AG04449 (cell line): ENCODE measurements around the gene CPTP.

Experiments
- CTCF ChIA-PET: fragments of 350-600 bp; formaldehyde crosslinking; extraction: SDS; loops from one replicate; lab custom pipeline; 2021; ENCODE audit warnings: antibody characterized with exemption; lab: Yijun Ruan, JAX
- POLR2A ChIA-PET: fragments of 400-600, 350-600 bp; formaldehyde crosslinking; extraction: SDS; loops from one replicate; lab custom pipeline; 2020; ENCODE audit warnings: antibody characterized with exemption, inconsistent platforms; lab: Yijun Ruan, JAX
- DNase-seq: peaks from one replicate; pipeline ENCODE4 v3.0.0-alpha.2; 2010; ENCODE audit warnings: low read depth, low spot score
- H3K4me3 ChIP-seq: 2 replicates; pipeline ENCODE4 v1.5.1; 2011; ENCODE audit warnings: low read depth, mild to moderate bottlenecking, control low read depth, low read length
- CTCF ChIP-seq: IDR thresholded peaks from one replicate; pipeline ENCODE4 v1.5.1; 2011; ENCODE audit warnings: mild to moderate bottlenecking, moderate library complexity, low read length, control low read depth, inconsistent platforms; ENCODE audit not compliant: insufficient read depth; ENCODE audit errors: missing control alignments

The CPTP gene

GRCh38 chr1:1311107-1312104 lies 13.2 kb upstream of the CPTP start:
- ChIA-PET POLR2A (interaction anchor here (0.7 to 1.2 kb wide), 2 partner anchors 9 to 1094 kb away, joined by 3 read pairs; no protein-coding TSS in a partner anchor), CTCF (interaction anchor here (0.7 kb wide), 1 partner anchor 59 kb away, joined by 3 read pairs; no protein-coding TSS in a partner anchor)
- no peak for TF ChIP-seq CTCF
- H3K4me3 ChIP-seq: no peak overlapping the region
- DNase-seq: no peak

GRCh38 chr1:1312450-1313314 lies 11.9 kb upstream of the CPTP start:
- TF ChIP-seq CTCF: no peak
- DNase-seq: no peak
- H3K4me3 ChIP-seq: no peak overlapping the region
- POLR2A ChIA-PET: interaction anchor here (0.7 kb wide), 1 partner anchor 1093 kb away, joined by 3 read pairs; no protein-coding TSS in a partner anchor
- CTCF ChIA-PET: interaction anchor here (1.2 to 1.7 kb wide), 3 partner anchors 60 to 193 kb away, joined by 3 to 10 read pairs (median 4); no protein-coding TSS in a partner anchor

- ChIA-PET CTCF (interaction anchor here (1.2 to 1.7 kb wide), 3 partner anchors 59 to 192 kb away, joined by 3 to 10 read pairs (median 4); no protein-coding TSS in a partner anchor), POLR2A (no interaction called here)
- no peak overlapping the region for H3K4me3 ChIP-seq
- DNase-seq: no peak
- no peak for TF ChIP-seq CTCF
These were observed 10.9 kb upstream of the CPTP start for GRCh38 chr1:1313500-1314236.

DNA sequence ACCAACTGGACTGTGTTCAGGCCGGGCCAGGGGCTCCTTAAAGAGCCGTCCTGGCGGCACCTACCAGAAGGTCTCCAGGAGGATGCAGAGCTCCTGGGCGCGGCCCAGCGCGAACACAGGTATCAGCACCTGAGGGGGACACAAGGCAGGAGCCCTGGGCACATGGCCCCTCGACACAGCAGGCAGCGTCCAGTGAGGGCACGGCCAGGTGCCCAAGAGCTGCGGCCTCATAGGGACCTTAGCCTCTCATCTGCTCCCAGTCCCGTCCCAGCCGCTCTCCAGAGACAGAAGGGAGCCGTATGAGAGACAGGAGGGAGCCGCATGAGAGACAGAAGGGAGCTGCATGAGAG lies 10.4 kb upstream of the CPTP start:
- DNase-seq: no peak
- POLR2A ChIA-PET: no interaction called here
- CTCF ChIA-PET: interaction anchor here (1.2 kb wide), 1 partner anchor 192 kb away, joined by 3 read pairs; no protein-coding TSS in a partner anchor

More for the DNA sequence above, 10.4 kb upstream of the CPTP start:
- no peak overlapping the region for H3K4me3 ChIP-seq
- TF ChIP-seq CTCF: no peak
